Measurements from ENCODE around the gene TERB1. TPM values are rescaled to one million over a fixed set of nuclear protein-coding genes. Genes with fewer than 3 reads are reported as not detected.
A peak's percentile ranks its signal among the peaks of the same experiment; 100 is the strongest.

The TERB1 gene
- total and polyA plus RNA-seq, 2 of the 13 experiments (the other 11 are each of a cell fraction or from before 2014, with no cell fraction given): not detected

DNA sequence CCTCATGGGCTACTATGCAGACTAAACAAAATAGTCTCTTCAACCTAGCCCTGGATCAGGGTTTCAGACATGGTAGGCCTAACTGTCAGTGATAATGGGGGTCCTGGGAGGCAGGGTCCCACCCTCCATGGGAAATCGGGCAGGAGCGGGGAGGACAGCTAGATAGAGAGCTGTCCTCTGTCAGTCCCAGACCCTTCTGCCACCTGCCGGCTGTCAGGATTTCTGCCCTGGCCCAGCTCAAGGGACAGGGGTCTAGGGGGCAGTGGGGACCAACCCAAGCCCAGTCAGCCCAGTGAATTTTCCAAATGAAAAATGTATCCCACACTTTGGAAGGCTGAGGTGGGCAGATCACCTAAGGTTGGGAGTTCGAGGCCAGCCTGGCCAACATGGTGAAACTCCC lies 48.2 kb upstream of the TERB1 start (continued):
- no peak for TF ChIP-seq ARID3A (IDR thresholded peaks at IDR 0.05; ENCODE audit: low read depth, low read length)
- TF ChIP-seq ZFP90 (CRISPR knock-in tag; IDR thresholded peaks at IDR 0.05; ENCODE audit: borderline replicate concordance): no peak
- TF ChIP-seq MTA3 (CRISPR knock-in tag; IDR thresholded peaks at IDR 0.05): no peak
- TF ChIP-seq EZH2 (conservative IDR thresholded peaks at IDR 0.05; ENCODE audit: low read depth, low read length): no peak
- TF ChIP-seq, protein P1, sequence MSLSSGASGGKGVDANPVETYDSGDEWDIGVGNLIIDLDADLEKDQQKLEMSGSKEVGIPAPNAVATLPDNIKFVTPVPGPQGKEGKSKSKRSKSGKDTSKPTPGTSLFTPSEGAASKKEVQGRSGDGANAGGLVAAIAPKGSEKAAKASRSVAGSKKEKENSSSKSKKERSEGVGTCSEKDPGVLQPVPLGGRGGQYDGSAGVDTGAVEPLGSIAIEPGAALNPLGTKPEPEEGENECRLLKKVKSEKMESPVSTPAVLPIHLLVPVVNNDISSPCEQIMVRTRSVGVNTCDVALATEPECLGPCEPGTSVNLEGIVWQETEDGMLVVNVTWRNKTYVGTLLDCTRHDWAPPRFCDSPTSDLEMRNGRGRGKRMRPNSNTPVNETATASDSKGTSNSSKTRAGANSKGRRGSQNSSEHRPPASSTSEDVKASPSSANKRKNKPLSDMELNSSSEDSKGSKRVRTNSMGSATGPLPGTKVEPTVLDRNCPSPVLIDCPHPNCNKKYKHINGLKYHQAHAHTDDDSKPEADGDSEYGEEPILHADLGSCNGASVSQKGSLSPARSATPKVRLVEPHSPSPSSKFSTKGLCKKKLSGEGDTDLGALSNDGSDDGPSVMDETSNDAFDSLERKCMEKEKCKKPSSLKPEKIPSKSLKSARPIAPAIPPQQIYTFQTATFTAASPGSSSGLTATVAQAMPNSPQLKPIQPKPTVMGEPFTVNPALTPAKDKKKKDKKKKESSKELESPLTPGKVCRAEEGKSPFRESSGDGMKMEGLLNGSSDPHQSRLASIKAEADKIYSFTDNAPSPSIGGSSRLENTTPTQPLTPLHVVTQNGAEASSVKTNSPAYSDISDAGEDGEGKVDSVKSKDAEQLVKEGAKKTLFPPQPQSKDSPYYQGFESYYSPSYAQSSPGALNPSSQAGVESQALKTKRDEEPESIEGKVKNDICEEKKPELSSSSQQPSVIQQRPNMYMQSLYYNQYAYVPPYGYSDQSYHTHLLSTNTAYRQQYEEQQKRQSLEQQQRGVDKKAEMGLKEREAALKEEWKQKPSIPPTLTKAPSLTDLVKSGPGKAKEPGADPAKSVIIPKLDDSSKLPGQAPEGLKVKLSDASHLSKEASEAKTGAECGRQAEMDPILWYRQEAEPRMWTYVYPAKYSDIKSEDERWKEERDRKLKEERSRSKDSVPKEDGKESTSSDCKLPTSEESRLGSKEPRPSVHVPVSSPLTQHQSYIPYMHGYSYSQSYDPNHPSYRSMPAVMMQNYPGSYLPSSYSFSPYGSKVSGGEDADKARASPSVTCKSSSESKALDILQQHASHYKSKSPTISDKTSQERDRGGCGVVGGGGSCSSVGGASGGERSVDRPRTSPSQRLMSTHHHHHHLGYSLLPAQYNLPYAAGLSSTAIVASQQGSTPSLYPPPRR (CRISPR knock-in tag; IDR thresholded peaks at IDR 0.05; ENCODE audit: borderline replicate concordance): no peak
- TF ChIP-seq ZNF510 (CRISPR knock-in tag; IDR thresholded peaks at IDR 0.05; ENCODE audit: low read depth): no peak
- TF ChIP-seq SMC3 (IDR thresholded peaks at IDR 0.05; ENCODE audit: low read length): peak; percentile 9; the same call in 1 of the 2 replicates
- TF ChIP-seq PRDM4 (CRISPR knock-in tag; IDR thresholded peaks at IDR 0.05; ENCODE audit: borderline replicate concordance): no peak
- peak; percentile 21 for TF ChIP-seq XRCC5 (optimal IDR thresholded peaks at IDR 0.05; ENCODE audit: low read length)
- TF ChIP-seq, protein P2, sequence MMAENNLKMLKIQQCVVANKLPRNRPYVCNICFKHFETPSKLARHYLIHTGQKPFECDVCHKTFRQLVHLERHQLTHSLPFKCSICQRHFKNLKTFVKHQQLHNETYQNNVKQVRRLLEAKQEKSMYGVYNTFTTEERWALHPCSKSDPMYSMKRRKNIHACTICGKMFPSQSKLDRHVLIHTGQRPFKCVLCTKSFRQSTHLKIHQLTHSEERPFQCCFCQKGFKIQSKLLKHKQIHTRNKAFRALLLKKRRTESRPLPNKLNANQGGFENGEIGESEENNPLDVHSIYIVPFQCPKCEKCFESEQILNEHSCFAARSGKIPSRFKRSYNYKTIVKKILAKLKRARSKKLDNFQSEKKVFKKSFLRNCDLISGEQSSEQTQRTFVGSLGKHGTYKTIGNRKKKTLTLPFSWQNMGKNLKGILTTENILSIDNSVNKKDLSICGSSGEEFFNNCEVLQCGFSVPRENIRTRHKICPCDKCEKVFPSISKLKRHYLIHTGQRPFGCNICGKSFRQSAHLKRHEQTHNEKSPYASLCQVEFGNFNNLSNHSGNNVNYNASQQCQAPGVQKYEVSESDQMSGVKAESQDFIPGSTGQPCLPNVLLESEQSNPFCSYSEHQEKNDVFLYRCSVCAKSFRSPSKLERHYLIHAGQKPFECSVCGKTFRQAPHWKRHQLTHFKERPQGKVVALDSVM (CRISPR knock-in tag; IDR thresholded peaks at IDR 0.05): no peak
- 0 out of 2 replicates have a peak, but pooled peaks have one; percentile 51 for TF ChIP-seq ZNF792 (CRISPR knock-in tag; IDR thresholded peaks at IDR 0.05)
- TF ChIP-seq SETDB1 (CRISPR knock-in tag; IDR thresholded peaks at IDR 0.05; ENCODE audit: borderline replicate concordance): no peak
- TF ChIP-seq, protein P3, sequence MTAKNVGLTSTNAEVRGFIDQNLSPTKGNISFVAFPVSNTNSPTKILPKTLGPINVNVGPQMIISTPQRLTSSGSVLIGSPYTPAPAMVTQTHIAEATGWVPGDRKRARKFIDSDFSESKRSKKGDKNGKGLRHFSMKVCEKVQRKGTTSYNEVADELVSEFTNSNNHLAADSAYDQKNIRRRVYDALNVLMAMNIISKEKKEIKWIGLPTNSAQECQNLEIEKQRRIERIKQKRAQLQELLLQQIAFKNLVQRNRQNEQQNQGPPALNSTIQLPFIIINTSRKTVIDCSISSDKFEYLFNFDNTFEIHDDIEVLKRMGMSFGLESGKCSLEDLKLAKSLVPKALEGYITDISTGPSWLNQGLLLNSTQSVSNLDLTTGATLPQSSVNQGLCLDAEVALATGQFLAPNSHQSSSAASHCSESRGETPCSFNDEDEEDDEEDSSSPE (CRISPR knock-in tag; IDR thresholded peaks at IDR 0.05): no peak
- no peak for TF ChIP-seq CENPBD1 (CRISPR knock-in tag; IDR thresholded peaks at IDR 0.05; ENCODE audit: borderline replicate concordance, low read depth)
